ENCODE data around the gene CD84.

Gene CD84, protein sequence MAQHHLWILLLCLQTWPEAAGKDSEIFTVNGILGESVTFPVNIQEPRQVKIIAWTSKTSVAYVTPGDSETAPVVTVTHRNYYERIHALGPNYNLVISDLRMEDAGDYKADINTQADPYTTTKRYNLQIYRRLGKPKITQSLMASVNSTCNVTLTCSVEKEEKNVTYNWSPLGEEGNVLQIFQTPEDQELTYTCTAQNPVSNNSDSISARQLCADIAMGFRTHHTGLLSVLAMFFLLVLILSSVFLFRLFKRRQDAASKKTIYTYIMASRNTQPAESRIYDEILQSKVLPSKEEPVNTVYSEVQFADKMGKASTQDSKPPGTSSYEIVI

GRCh38 chr1:160579216-160579701 lies at the start of gene CD84:
Gene CD84 (minus strand): TSS chr1:160579496. CDS start chr1:160579437, 59 bp downstream.
- DNase-seq: no peak

DNA sequence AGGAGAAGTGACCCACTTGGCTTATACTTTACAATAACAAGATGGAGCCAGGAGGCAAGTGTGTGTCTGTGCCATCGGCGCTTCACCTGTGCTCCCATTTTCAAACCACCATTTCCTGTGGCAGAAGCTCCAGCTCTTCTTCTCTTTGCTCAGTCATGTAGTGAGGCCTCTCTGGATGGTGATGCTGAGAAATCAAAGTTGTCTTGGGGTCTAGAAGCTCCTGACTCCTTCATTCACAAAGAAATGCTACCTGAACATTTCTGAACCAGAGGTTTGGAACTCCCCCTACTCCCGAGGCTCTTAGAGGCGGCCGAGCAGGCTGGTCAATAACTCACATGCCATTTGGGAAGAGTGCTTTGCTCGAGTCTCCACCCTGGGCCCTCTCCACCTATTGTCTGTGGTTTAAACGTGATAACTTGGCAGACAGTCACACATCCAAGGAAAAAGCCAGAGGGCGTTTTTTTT lies 49.5 kb upstream of the CD84 start:
- no peak for DNase-seq

GRCh38 chr1:160627677-160628289 lies 48.5 kb upstream of the CD84 start:
- DNase-seq: peak; percentile 59

- no peak for DNase-seq
These were observed 47.4 kb upstream of the CD84 start for GRCh38 chr1:160626509-160627342.

GRCh38 chr1:160625725-160626498 lies 46.6 kb upstream of the CD84 start:
- peak; percentile 70 for DNase-seq

DNA sequence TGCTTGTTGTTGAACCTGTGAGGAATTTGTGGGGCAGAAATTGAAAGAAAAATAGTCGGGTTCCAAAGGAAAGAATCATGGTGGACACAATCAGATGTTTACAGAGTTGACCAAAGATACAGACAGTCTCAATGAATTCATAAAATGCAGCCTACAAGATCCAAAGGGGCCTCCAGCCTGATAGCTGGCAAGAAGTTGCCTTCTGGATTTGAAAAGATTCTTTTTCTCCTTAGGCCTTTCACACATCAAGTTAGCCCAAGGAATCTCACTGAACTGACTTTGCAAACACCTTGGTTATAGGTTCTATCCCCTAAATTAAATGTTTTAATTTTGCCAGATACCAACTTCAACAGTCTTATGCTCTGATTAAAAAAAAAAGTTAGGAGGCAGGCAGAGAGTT lies 46.0 kb upstream of the CD84 start:
- DNase-seq: no peak

GRCh38 chr1:160624464-160624863 lies 45.2 kb upstream of the CD84 start:
- no peak for DNase-seq

DNA sequence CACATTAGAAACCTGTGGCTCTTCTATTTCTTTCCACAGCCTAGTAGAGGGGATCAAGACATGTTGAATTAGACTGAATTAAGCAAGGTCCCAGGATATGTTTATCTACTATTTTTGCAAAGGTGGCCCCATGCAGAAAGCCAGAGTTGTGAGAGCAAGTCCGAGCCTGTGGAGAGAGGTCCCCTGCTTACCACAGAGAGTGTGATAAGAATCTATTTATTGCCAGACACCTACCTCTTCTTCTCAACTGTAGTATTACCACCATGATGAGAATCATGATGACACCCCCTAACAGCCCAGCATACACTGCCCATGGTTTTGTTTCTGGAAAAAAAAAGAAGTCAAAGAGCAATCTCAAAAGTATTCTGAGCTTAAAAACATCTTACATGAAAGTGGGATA lies 44.6 kb upstream of the CD84 start:
- no peak for DNase-seq

DNA sequence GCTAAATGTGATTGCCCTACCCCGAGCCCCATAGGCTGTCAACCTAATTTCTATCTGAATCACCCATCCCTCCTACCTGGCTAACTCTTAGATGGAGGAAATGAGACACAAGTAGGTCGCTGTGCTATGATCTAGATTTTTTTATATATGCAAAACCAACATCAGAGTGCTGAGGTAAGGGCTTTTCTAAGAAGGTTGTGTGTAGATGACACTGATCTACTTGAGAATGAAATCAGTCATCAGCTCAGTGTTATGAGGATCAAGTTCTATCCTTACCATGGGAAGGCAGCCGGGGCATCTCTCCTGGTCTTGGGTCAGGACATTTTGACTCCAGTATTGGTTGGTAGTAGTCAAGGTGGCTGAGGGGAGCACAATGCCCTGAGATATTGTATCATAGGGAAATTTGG lies 43.9 kb upstream of the CD84 start:
- DNase-seq: no peak

DNA sequence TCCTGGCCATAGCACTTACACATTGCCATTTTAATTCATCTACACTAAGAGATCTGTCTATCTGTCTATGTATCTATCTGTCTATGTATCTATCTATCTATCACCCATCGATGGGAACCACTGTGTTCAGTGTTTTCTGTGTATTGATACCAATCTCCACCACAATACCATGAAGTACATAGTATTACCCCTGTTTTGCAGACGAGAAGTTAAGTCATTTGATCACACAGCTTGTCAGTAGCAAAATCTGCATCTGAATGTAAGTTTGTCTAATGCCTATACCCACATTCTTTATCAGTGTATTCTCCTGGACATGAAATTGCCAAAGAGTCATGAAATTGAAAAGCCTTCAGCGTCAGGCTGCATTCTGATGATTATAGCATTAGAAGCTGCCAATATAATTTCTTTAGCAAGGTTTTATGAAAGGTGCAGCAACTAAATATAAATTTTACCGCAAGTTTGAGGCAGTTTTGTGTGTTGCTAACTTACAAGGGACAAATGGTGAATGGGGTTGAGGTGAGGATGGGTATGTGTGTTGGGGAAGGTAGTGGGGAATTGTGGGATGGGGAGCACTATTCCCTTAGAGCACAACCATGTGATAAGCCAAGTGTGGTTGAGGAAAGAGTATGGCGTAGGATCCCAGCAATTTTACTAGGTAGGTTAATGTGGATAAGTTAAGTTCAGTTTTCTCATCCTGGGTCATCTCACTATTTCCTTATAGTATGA lies 43.4 kb upstream of the CD84 start:
- DNase-seq: no peak

DNA sequence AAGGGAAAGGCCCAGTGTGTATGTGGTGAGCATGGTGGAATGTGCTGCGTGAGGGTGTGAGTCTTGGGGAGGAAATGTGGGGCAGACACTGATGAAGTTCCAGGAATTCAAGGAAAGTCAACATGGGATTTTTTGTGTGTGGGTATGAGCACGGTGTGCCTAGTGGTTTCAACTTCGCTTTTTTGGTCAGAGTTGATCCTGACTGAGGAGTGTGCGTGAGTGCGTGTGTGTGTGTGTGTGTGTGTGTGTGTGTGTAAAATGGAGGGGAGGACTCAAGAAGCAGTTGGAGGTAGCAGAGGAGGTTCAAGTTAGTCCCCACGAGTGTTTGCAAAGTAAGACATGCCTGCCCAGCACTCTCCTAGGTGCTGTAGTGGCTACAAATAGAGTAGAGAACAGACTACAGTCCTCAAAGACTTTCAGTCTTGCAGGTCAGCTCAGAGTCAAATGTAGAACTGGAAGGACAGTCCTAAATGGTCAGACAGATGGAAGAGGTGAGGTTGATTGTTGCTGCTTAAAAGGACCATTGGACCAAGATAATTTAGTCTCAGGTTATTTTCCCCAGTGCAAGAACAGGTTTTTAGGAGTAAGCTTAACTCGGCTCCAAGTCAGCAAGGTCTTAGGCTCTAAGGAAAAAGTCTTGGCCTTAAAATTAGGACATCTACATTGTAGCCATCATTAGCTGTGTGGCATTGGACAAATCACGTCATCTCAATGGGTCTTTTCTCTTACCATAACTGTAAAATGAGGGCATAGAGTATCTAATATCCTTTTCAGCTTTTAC lies 42.5 kb upstream of the CD84 start:
- DNase-seq: no peak

- no peak for DNase-seq
These were observed 41.8 kb upstream of the CD84 start for GRCh38 chr1:160620942-160621632.

DNA sequence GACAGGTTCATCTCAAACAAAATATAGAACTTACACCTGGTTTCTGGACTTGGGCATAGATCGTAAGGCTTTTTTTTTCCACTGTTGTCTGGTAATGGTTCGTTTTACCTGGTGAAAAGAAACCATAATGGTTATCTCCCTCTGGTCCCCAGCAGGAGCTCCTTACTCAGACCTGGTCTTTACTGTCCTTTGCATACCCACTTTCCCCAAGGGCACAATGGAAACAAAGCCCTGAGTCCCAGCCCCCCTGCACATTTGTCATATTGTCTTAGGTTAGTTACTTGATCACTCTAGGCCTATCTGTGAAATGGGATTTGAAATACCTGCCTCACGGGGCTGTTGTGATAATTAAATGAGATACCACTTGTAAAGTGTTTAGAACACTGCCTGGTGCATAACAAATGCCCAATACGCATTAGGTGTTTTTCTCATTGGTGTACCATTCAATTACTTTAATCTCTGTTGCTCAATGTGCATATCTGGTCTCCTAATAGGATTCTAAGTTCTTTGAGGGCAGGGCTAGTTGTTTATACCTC lies 40.5 kb upstream of the CD84 start:
- DNase-seq: no peak

DNA sequence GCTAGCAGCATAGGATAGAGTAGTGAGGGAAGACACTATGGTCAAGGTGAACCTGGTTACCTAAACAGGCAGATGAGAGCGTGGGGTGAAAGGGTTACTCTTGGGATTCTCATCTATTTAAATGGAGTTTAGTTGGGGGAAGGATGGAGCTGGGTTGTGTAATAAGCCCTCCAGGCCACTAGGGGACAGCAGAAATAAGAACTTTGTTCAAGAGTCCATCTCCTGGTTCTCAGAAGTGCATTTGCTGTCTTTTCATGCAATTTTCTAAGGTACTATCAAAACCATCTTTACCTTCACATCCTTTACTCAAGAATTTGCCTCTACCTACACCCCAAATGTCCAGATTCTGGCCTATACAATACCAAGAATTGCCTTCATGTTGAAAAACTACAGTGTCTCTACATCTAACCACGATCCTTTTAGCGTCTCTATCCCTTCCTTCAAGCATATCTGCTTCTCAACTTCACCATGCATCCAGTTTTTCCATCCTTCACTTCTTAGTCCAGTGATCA lies 39.5 kb upstream of the CD84 start:
- DNase-seq: no peak

DNA sequence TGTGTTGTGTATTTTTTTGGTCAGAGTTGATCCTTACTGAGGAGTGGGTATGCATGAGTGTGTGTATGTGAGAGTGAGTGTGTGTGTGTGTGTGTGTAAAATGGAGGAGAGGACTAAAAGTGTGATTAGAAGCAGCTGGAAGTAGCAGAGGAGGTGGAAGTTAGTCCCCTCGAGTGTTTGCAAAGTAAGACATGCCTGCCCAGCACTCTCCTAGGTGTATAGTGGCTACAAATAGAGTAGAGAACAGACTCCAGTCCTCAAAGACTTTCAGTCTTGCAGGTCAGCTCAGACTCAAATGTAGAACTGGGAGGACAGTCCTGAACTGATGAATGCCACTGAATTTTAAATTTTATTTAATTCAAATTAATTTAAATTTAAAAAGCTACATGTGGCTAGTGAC lies 39.0 kb upstream of the CD84 start:
- DNase-seq: no peak

DNA sequence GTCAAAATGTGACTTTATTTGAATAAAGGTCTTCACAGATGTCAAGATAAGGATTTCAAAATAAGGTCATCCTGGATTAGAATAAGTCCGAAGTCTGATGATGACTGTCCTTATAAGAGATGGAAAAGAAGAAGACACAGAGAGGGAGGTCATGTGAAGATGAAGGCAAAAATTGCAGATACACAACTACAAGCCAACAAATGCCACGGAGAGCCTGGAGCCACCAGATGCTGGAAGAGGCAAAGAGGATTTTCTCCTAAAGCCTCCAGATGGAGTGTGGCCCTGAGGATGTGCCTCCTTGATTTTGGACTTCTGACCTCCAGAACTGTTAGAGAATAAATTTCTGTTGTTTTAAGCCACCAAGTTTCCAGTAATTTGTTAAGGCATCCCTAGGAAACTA lies 36.4 kb upstream of the CD84 start:
- DNase-seq: no peak

DNA sequence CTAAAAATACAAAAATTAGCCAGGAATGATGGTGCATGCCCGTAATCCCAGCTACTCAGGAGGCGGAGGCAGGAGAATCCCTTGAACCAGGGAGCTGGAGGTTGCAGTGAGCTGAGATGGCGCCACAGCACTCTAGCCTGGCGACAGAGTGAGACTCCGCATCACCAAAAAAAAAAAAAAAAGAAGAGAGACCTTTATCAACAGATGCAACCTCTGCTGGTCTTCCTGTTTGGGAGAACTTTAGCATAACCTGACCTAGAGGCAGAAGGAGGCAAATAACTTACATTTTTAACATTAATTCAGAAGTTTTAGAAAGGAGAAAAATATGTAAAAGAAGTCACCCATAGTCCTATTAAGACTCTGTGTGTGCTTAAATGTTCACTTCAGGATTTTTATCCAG lies 35.1 kb upstream of the CD84 start:
- no peak for DNase-seq

- no peak for DNase-seq
These were observed 33.4 kb upstream of the CD84 start for GRCh38 chr1:160612613-160613218.

DNA sequence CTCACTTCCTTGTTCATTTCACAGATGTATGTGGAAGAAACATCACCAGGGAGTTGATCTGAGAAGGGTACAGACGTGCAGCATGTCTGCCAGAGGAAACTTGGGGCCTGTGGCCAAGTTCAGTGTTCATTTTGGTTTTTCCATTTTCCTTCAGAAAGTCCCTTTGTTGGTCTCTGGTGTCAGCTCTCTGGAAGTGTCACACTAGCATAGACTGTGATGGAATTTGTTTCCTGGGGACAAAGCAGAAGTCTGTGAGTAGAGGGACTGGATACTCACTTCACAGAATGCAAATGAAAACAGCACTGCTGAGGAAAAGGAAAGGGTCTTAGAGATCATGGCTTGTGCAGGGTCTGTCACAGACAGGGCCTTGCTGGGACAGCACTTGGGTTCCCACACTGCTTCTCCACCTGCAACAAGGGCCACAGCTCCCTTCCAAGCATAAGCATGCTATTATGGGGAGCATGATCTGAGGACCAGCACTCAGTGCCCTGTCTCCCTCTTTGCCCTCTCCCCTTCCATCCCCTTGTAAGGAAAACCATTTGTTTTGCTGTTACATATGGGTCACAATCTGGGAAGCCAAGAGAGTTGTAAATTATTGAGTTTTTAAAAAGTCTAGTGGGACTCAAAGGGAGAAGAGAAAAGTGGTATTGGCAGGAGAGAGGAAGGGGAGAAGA lies 31.4 kb upstream of the CD84 start:
- no peak for DNase-seq
